HL-60/S4 treated with phorbol 12-myristate 13-acetate at 8.2 ng/mL for 4 days and 3 days (cell line): ENCODE results near the gene RREB1.

Source experiments
- in situ Hi-C: fragments of 300-500 bp; cut with MboI; formaldehyde crosslinking; loops from 2 replicates; pipeline ENCODE4 v1.15.0; 2022; ENCODE audit warnings: low sequenced_read_pairs

RREB1 gene

DNA sequence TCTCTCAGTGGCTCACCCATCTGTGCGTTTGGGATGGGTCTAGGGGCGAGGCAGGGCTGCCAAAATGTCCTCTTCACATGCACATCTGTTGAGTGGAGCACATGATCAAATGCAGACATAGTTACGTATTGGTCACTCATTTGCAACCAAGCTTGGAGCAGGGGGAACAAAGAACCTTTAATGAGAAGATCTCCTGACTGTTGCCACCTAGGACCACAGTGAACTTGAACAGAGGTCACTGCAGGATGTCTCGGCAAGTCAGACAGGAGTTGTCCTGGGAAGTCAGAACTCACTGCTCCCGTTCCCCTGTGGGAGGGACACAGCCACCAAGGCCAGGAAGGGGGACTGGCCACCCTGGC, 131.8 kb downstream of the RREB1 start:
- in situ Hi-C loops, result no loop called here

DNA sequence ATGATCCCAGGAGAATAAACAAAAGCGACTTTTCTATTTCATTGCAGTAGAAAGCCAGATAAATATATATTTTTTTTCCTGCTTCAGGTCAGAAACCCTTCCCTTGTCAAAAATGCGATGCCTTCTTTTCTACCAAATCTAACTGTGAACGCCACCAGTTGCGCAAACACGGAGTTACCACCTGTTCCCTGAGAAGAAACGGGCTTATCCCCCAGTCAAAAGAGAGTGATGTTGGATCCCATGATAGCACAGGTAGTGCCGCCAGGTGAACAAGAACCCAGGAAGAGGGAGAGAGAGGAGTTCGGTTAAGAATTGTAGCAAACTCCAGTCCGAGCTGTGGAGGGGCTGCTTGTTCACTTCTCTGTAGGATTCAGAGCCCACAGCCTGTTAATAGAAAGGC, 132.6 kb downstream of the RREB1 start:
- in situ Hi-C loops, result no loop called here

DNA sequence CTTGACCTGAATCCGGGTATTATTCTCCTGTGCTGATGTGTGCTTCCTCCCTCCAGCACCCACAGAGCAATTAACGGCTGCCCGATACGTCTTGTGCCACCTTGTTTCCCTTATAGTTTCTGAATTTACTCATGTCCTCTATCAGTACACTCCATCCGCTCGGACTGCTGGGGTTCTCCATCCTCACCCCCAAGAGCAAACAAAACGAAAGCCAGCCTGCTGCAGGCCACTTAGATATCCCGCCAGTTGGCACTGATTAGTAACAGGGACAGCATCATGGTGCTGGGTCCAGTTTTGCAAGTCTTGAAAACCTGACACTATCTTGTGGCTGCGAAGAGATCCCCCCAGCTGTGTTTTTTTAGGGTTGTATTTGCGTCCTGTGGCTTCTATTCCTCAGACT, 133.4 kb downstream of the RREB1 start:
- in situ Hi-C loops, result no loop called here

DNA sequence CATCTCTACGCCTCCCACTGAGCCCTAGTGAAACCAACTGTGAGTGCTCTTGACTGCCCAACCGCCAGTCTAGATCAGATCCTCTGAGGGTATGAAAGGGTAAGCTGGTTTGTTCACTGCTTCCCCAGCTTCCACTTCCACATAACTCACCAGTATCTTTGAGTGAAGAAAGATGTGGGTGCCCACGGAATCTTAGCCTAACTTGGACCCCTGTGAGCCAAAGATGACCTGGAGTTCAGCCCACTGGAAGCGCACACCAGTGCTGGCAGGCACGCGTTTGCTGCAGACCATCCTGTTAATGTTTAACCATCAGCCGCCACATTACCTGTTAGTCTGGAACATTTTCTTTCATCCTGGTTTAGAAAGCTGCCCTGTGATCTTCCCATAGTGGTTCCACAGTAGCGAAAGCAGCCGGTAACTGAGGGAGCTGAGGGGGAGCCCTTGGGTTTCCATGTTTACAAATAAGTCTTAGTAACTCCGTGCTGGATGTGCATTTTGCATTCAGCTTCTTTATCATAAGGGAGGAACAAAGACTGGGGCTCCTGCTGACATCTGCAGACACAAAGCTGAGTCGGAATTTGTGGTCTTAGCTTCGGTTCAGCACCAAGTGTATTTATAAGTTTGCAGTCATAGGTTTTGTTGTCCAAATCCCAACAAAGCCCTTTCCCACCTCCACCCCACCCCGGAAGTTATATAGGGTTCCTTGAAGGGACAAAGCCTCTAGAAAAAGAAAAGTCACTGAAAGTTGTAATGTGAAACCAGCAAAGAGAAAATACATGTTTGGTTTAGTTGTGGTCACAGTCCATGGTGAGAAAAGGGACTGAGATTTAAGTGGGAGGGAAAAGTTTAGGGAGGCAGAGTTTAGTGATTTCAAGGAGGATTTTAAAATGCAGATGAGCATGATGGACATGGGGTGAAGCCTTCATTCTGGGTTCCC, 134.2 kb downstream of the RREB1 start:
- in situ Hi-C loops, result no loop called here

DNA sequence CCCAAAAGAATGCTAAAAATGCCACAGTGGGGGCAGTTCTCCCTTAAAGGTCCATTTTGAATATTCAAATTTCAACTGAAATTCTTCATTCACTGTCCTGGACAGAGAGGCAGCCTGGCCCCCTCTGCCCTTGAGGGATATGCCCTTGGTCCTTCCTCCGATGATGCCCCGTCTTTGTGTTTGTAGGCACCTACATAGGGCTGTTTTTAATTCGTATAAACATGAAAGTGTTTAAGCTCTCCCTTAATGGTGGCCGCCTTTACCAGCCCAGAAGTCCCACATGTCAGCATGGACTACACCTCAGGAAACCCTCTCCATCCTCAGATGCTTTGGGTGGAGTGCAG, 135.0 kb downstream of the RREB1 start:
- in situ Hi-C loops, result no loop called here

DNA sequence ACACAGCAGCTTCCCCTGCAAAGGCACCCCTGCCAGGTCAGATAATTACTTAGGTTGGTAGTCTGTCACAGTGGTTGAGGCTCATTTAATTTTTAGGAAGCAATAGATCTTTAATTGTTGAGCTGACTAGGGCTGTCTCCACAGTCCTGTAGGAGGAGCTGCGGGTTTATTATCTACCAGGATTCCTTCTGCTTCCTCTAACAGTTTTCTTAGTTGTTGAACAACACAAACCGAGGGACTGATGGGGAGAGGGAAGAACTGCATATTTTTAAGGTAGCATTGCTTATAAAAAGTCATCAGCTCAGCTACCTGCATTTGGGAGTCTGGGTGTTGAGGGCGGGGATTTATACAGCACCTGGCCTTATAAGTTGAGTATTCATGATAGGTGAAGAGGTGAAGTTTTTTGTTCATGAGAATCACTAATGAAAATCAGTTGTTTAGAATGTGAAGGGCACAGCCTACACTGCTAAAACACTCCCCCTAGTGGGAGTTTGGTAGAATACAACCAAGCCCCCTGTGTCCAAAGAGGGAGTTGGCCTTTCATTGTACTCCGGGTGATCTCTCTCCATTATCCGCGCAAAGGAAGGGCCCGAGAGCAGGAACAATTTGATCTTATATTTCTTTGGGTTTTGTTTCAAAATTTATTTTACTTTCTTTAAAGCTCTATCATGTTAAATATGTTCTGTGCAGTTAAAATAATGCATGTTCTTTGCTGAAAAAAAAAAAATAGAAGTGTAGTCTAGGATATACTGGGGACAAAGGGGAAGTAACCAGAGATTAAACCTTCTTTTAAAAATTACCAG, 135.6 kb downstream of the RREB1 start:
- in situ Hi-C loops, result no loop called here

DNA sequence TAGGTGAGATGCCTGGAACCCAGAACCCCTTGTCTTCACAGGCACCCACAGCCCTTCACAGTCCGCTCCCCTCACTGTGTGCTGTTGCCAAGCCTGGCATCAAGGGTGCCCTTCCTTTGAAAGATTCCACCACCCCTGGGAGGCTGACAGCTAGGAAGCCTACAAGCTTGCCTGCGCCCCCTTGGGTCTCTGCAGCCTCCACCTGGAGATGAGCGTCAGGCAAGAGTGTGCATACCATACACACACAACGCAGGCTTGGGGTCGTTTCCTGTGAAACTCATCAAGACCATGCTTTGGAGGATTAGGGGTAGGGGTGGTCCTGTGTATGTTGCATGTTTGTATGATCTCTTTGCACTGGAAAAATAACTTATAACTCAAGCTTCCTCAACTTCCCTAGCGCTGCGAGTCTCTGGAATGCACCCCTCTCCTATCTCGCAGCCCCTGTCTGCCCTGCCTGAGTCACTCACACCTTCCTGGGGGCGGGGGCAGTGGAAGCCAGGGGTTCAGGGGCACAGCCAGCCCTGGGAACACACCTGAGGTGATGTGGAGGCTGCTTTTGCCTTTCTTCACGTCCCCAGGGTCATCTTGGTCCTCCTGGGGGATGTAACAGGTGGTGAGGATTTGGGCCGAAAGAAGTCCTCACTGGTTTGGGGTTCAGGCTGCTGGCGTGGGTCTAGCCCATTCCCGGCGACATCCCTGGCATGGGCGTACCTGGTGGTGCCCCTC, 138.1 kb downstream of the RREB1 start:
- in situ Hi-C loops, result no loop called here

DNA sequence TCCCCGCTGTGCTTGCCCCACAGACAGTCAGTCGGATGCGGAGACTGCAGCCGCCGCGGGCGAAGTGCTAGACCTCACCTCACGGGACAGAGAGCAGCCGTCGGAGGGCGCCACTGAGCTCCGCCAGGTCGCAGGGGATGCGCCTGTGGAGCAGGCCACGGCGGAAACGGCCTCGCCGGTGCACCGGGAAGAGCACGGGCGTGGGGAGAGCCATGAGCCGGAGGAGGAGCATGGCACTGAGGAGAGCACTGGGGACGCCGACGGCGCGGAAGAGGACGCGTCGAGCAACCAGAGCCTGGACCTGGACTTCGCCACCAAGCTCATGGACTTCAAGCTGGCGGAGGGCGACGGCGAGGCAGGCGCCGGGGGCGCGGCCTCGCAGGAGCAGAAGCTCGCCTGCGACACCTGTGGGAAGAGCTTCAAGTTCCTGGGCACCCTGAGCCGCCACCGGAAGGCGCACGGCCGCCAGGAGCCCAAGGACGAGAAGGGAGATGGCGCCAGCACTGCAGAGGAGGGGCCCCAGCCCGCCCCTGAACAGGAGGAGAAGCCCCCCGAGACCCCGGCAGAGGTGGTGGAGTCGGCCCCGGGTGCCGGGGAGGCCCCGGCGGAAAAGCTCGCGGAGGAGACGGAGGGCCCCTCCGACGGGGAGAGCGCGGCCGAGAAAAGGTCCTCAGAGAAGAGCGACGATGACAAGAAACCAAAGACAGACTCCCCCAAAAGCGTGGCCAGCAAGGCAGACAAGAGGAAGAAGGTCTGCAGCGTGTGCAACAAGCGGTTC, 138.8 kb downstream of the RREB1 start:
- in situ Hi-C loops, result no loop called here

DNA sequence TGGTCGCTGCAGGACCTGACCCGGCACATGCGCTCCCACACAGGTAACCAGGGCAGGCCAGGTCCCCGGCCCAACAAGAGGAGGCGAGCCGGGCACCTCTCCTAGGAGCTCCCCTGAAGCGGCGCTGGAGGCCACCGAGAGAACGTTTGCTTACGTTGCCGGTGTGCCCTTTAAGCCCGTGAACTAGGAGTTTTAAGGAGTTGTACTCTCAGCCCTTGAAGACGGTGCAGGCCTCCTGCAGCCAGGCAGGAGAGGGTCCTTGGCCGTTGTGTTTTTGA, 139.4 kb downstream of the RREB1 start:
- in situ Hi-C loops, result no loop called here

DNA sequence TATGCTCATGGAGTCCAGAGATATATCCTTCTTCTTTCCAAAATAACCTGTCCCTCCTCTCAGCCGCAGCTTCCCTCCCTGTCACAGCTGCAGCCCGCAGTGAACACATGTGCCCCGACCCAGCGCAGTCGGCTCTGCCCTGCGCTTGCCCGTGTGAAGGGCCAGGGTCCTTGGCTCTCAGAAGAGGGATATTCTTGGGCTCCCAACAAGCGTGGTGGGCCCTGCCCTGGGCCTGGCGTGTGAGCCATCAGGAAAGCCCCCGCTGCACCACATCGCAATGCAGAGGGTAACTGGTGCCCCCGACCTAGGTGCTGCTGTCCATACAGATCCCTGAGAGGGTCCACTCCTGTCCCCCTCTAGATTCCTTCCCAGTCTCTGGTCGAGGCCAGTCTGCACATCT, 140.1 kb downstream of the RREB1 start:
- in situ Hi-C loops, result no loop called here

DNA sequence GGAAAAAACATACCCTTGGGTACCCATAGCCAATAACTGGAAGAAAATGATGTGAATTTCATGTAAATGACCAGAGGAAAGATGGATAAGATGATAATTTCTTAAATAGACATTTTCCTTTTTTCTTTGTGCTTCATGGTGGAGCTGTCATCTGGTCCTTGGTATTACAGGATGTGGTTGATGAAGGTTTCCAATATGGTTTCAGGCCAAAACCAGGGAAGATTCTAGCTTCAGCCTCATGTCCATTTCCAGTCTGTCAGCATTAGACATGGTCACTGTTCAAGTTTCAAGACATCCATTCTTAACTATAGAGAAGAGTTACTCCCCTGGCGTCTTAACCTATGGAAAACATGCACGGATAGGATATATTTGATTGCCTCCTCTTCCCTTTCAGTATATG, 141.6 kb downstream of the RREB1 start:
- in situ Hi-C loops, result no loop called here

DNA sequence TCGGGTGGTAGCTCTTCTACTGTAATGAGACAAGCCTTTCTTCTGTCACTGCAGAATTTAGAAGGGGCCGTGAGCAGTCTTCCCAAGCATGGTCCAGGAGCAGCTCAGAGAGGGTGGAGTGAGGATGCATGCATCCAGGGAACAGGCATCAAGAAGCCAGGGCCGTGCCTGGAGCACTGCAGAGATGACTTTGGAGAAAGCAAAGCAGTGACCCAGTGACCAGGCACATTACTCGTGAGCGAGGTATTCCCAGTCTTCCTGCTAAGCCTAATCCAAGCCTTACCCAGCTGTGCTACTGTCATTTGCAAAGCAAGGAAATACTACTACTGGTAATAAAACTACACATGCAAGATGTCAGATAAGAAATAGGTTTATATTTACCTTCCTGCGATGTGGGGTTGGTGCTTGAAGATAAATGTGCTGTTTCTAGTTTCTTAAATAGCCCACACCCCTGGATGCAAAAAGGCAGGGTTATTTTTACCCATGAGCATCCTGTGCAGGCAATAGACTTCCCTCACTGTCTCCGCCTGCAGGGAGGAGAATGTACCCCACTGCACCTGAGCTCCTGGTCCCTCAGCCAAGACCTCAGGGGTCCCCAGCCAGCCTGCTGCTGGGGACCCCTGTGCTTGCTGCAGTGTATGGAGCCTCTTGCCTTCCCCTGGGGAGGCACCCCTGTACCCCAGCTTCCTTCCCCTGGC, 142.3 kb downstream of the RREB1 start:
- in situ Hi-C loops, result no loop called here

DNA sequence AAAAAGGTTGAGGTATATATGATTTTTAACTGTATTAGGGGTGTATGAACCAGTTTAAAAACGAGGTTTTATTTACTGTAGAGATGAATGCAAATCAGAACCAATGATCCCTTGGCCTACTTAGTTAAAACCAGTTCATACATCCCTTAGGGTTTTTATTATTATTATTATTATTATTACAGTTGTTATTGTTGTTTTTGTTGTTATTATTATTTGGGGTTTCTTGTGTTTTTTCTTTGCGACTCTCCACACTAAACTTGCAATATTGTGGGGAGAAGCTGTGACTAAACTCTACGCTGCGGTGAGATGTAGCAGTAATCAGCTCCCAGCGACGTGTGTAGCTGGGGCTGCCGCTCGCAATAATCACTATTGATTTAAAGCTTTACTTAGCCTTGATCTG, 143.1 kb downstream of the RREB1 start:
- in situ Hi-C loops, result no loop called here

DNA sequence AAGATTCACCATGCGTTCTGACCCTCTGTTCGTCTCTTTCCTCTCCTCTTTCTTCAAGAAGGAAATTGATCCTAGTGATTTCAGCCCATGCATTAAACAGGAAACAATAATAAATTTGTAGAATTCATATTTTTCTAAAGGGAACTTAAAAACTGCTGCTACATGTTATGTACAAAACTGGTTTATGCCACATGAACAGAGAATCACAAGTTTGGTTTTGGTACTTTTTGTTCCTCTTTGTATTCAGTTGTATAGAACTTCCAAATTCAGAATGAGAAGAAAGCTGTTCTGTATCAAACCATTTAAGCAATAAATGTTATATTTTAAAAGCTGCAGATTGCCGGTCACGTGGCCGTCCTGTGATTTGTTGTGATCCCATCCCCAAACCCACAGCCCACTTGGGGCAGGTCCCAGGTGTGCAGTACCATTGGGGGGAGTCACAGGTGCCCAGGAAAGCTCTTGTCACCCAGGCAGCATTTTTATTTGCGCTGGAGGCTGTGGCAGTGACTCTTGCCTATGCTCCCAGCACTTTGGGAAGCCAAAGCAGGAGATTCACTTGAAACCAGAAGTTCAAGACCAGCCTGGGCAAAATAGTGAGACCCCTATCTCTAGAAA, 144.0 kb downstream of the RREB1 start:
- in situ Hi-C loops, result no loop called here

DNA sequence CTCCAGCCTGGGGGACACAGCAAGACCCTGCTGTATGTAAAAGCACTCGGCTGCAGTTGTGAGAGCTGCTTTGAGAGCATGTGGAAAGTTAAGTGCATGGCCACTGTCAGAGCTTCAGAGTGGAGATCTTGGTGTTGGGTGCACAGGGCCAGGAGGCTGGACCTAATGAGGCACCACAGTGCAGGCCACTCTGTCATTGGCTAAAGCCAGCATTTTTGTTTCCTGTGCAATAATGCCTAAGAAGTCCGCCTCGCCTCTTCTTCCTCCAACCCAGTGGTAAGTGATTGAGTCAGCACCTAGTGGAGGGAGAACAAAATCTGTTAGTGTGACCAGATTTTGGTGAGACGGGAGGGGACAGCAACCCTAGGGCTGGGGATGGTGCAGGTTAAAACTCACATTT, 144.6 kb downstream of the RREB1 start:
- in situ Hi-C loops, result no loop called here

DNA sequence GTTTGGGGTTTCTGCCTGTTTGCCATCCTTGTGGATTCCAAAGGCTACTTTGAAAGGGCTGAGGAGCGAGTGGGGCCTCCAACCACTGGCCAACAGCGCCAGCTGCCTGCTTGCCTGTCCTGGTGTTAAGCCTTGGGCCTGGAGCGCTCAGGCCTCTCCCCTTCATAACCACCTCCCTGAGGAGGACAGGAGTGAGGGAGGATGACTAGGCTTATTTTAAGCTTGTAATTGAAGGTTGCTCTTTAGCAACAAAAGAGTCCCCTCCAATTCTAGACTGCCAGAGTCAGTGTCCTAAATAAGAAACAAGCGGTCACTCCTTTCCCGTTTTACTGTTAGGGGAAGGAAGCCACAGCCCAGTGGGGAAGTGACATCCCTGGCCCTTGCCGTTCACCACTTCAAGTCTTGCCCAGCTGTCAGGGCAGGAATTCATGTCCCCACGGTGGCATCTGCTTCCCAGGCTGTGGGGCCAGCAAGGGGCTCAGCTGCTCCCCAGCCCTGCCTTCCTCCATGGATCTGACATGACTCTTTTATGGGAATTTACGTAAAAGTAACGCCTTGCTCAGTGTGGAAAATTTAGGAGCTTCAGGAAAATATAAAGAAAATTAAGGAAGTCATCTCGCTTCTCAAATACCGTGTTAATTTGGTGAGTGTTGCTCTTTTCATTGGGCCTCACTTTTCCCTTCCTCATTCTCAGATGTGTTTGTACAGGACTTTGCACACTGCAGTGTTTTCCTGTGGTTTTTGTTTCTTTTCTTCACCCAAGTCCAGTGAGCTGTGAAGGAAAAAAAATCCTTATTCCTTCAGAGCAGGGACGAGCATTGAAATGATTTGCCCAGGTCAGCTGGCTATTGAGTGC, 147.4 kb downstream of the RREB1 start:
- in situ Hi-C loops, result no loop called here

DNA sequence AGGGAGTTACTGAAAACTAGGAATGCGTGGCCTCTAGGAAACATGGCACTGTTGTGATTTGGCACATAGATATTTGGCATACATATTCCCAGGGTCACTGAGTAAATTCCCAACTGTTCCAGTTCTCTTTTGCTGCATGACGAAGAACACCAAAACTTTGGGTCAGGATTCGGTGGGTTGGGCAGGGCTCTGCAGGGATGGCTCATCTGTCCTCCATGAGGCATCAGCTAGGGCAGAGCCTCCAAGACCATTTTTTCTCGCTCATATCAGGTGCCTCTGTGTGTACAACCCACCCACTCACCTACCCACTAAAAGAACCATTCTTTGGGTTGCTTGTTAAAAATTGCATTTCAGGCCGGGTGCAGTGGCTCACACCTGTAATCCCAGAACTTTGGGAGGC, 148.2 kb downstream of the RREB1 start:
- in situ Hi-C loops, result no loop called here

DNA sequence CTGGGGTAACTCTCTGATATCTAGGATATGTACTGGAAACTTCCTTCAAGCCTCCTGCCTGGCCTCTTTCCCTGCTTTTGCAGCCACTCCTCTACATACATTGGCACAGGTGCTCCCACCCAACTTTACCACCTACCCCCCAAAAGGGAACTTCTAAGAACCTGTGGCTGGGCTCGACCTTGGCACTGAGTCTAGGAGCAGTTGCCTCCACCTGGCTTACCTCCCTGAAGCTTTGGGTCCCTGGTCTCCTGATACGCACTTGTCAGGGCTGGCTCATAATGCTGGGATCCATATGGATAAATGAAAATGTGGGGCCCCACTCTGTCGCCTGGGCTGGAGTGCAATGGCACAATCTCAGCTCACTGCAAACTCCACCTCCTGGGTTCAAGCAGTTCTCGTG, 149.0 kb downstream of the RREB1 start:
- in situ Hi-C loops, result no loop called here

DNA sequence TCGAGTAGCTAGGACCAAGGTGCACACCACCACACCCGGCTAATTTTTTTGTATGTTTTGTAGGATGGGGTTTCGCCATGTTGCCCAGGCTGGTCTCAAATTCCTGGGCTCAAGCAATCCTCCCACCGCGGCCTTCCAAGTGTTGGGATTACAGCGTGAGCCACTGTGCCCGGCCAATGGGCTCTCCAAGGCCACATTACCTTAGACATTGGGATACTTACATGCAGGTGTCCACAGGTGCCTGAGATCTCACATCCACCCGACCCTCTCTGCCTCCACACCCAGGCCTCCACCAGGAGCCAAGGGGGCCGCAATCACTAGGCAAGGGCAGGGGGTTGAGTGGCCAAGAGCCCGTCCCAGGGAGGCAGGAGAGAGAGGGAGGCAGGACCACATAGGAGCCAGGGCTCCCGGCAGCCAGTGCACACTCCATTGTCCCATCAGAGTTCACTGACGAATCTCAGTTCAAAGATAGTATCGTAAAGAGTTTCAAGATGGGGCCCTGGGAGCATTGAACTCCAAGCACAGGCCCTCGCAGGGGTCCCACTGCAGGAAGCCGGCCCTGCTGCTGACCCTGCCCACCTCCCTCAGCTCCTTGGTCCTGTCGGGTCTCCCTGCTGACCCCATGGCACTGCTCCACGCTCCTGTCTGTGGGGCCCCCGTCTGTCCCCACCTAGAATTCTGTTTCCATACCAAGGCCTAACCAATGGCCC, 149.9 kb downstream of the RREB1 start:
- in situ Hi-C loops, result no loop called here
